Right lung (tissue), 5 donors: ENCODE results near the gene TAS1R3. TPM values are rescaled to one million over a fixed set of nuclear protein-coding genes. Genes with fewer than 3 reads are reported as not detected.
A peak's percentile ranks its signal among the peaks of the same experiment; 100 is the strongest.

ENCODE experiments used
- DNase-seq, 2 donors: peaks; one replicate each; pipeline ENCODE4 v3.0.0-alpha.2; 2013
- polyA plus RNA-seq, 5 donors: library from polyadenylated mRNA; unstranded; fragments of 120-200 nt; gene quantifications; one replicate each; pipeline versions ENCODE4 v1.2.1 to v1.2.3, GENCODE V29; 2013; ENCODE audit warnings: inconsistent platforms in 1 of 5, low replicate concordance in 1 of 5; ENCODE audit not compliant: insufficient read length in 5 of 5, insufficient read depth in 1 of 5

Gene TAS1R3
- polyA plus RNA-seq, 5 donors: 0.24 to 0.88 (median 0.49) TPM

- DNase-seq: no peak
Measured at GRCh38 chr1:1321477-1321876, 9.6 kb upstream of the TAS1R3 start.

- no peak for DNase-seq
Measured at GRCh38 chr1:1322418-1322817, 8.7 kb upstream of the TAS1R3 start.

GRCh38 chr1:1322952-1323351 is 8.1 kb upstream of the TAS1R3 start:
- no peak for DNase-seq

- no peak for DNase-seq
Measured at GRCh38 chr1:1324084-1324523, 7.0 kb upstream of the TAS1R3 start.

GRCh38 chr1:1324524-1325287 is 6.4 kb upstream of the TAS1R3 start, which contains the start of the genes CPTP and INTS11:
Gene CPTP, plus strand, starts transcription at chr1:1324802. Its CDS starts 2,109 bp downstream, at chr1:1326911.
Gene INTS11, minus strand, starts transcription at chr1:1324660. Its CDS starts 52 bp downstream, at chr1:1324608.
- DNase-seq: peak; percentile 89 to 90

- DNase-seq: no peak
Measured at GRCh38 chr1:1325288-1326074, 5.6 kb upstream of the TAS1R3 start.

- no peak for DNase-seq
Measured at GRCh38 chr1:1326075-1326605, 4.9 kb upstream of the TAS1R3 start.

GRCh38 chr1:1327291-1327690 is 3.8 kb upstream of the TAS1R3 start:
- no peak for DNase-seq

- DNase-seq: no peak
Measured at GRCh38 chr1:1328254-1328653, 2.8 kb upstream of the TAS1R3 start.

GRCh38 chr1:1329304-1330210 is 1.5 kb upstream of the TAS1R3 start:
- DNase-seq: no peak

- no peak for DNase-seq
Measured at GRCh38 chr1:1330366-1331067, 563 bp upstream of the TAS1R3 start.

- DNase-seq: no peak
Measured at GRCh38 chr1:1332031-1332755, 1.1 kb downstream of the TAS1R3 start.

- DNase-seq: no peak
Measured at GRCh38 chr1:1332774-1333480, 1.8 kb downstream of the TAS1R3 start.

- no peak for DNase-seq
Measured at GRCh38 chr1:1333551-1334241, 2.6 kb downstream of the TAS1R3 start.

GRCh38 chr1:1334835-1335234 is 3.8 kb downstream of the TAS1R3 start:
- DNase-seq: no peak

GRCh38 chr1:1335283-1335682 is 4.2 kb downstream of the TAS1R3 start:
- DNase-seq: no peak

GRCh38 chr1:1335792-1336248 is 4.7 kb downstream of the TAS1R3 start:
- no peak for DNase-seq

- DNase-seq: no peak
Measured at GRCh38 chr1:1336446-1336845, 5.4 kb downstream of the TAS1R3 start.
